Measurements from ENCODE around the gene RAC2.

RAC2 gene

DNA sequence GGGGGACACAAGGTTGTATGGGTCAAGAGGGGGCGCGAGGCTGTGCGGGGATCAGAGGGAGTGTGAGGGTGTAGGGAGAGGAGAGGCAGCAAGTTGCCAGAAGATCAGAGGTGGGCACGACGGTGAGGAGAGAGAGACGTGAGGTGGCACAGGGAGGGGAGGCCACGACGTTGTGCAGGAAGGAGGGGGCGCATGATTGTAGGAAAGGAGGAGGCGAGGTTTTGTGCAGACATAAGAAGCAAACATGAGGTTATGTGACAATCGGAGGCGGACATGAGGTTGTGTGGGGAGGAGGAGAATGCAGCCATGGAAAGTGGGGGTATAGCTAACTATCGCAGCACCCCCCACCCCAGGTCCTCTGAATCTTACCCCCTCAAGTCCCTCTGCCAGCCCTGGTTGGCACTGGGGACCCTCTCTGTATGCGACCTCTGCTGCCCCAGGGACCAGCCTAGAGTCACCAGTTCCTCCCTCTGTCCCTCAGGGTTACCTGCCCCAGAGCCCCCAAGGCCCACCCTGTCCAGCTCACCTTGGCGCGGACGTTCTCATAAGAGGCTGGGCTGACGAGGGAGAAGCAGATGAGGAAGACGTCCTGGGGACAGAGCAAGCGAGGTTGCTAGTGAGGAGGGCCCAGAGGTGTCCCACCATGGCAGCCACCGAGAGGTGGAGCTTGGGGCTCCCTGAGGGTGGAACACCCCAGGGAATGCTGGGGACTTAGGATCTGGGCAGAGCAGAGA, 12.5 kb downstream of the RAC2 start:
- Histone ChIP-seq H3K4me1 (ENCODE audit: control insufficient read depth, insufficient read depth, low read length) (peaks cover 23% of the 10 kb centered on the region), H3K27me3 (replicated peaks; ENCODE audit: control insufficient read depth, insufficient read depth, low read length) (no peaks in the 10 kb centered on the region), H3K36me3 (ENCODE audit: control insufficient read depth, insufficient read depth, low read length, severe bottlenecking) (no peaks in the 10 kb centered on the region), H3K9me3 (ENCODE audit: control insufficient read depth, low read length) (no peaks in the 10 kb centered on the region), H3K4me3 (ENCODE audit: low read length) (no peak overlapping the region), H3K9ac (ENCODE audit: low read length) (no peak overlapping the region)
- DNase-seq (ENCODE audit: low read depth): no peak

DNA sequence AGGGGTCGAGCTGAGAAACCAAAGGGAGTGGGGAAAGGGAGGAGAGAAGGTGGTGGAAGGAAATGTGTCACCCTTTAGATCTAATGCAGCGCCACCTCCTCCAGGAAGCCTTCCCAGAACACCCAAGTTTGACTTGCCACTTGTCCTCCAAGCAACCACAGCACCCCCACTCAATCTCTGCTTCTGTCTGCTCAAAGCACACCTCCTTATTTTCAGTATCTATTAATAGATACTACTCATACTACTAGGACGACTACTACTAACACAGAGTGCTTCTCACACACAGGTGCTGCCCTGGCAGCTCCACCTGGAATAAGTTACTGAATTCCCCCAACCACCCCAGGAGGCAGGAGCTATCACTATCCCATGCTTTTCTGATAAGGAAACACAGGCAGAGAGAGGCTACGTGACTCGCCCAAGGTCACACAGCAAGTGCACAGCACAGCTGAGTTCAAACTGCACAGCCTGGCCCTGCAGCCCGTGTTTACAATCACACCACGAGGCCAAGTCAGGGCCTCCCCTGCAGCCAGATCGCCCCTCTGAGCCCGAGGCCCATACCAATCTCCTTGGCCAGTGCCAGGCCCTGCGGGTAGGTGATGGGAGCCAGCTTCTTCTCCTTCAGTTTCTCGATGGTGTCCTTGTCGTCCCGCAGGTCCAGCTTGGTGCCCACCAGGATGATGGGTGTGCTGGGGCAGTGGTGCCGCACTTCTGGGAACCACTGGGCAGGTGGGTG, 13.2 kb downstream of the RAC2 start:
- Histone ChIP-seq H3K9ac (ENCODE audit: low read length) (no peak overlapping the region), H3K4me3 (ENCODE audit: low read length) (no peak overlapping the region), H3K4me1 (ENCODE audit: control insufficient read depth, insufficient read depth, low read length) (peaks cover 23% of the 10 kb centered on the region), H3K9me3 (ENCODE audit: control insufficient read depth, low read length) (no peaks in the 10 kb centered on the region), H3K27me3 (replicated peaks; ENCODE audit: control insufficient read depth, insufficient read depth, low read length) (no peaks in the 10 kb centered on the region), H3K36me3 (ENCODE audit: control insufficient read depth, insufficient read depth, low read length, severe bottlenecking) (no peaks in the 10 kb centered on the region)
- no peak for DNase-seq (ENCODE audit: low read depth)

DNA sequence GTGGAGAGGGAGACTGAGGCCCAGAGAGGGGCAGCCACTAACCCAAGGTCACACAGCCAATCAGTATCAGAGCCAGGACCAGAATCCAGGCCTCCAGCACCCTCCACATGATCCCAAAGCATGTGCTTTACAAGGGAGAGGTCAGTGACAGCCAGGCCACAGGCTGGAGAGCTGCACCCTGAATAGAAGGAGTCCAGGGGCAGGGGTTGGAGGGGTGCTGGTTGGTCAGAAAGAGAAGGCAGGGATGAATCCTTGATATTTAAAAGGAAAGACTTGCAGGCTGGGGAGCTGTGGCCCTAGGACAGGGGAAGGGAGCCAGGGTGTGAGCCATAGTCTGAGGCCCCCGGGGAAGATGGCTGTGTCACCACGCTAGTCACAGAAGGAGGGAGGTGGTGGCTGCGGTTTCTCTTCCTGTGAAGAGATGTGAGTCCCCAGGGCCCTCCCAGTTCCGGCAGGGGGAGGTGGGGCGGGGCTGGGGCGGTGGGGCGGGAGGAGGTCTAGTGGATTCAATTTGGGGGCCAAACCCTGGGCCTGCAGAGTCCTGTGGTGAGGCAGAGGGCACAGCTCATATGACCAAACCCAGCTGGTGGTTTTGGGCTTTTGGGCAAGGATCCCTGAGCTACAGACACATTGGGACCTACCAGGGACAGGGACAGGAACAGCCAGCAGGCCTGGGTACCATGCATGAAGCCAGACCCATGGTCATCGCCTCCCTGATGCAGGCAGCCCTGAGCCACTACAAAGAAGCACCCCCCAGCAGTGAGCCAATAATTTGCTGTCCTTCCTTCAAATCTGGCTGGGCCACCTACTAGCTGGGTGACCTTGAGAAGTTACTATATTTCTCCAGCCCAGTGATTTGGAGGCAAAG, 14.0 kb downstream of the RAC2 start:
- Histone ChIP-seq H3K4me3 (ENCODE audit: low read length) (no peak overlapping the region), H3K9ac (ENCODE audit: low read length) (no peak overlapping the region), H3K4me1 (ENCODE audit: control insufficient read depth, insufficient read depth, low read length) (peaks cover 23% of the 10 kb centered on the region), H3K9me3 (ENCODE audit: control insufficient read depth, low read length) (no peaks in the 10 kb centered on the region), H3K36me3 (ENCODE audit: control insufficient read depth, insufficient read depth, low read length, severe bottlenecking) (no peaks in the 10 kb centered on the region), H3K27me3 (replicated peaks; ENCODE audit: control insufficient read depth, insufficient read depth, low read length) (no peaks in the 10 kb centered on the region)
- peak; percentile 44 for DNase-seq (ENCODE audit: low read depth)

DNA sequence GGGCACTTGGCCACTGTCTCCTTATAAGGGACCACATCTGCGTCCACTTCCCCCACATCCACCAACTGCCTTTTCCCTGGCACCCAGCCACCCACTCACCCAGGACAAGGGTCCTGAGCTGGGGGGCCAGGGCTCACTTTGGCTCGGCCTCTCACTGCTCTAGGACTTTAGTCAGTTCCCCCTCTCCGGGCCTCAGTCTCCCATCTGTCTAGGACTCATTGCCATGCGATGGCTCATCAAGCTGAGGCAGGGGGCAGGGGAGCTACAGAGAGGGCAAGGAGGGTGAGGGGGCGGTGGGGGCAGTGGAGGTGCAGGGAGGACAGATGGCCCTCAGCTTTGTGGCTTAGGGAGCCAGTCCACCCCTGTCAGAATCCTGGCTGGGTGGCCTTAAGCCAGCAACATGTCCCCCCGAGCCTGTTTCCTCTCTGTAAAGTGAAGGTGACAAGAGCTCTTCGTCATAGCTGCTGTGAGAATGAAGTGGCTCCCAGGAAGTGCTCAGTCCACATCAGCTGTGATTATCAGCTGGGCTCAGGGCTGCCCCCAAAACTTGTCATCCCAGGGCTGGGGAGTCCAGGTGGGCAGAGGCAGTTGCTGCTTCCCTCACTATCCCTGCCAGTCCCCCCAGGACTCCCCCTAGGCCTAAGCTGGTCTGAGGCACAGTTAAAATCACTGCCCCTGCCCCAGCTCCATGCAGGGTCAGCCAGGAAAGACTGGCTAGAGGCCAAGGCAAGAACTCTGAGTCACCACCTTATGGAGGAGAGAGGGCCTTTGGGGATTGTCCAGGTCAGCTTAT, 14.9 kb downstream of the RAC2 start:
- Histone ChIP-seq H3K9me3 (ENCODE audit: control insufficient read depth, low read length) (no peaks in the 10 kb centered on the region), H3K4me1 (ENCODE audit: control insufficient read depth, insufficient read depth, low read length) (peaks cover 22% of the 10 kb centered on the region), H3K4me3 (ENCODE audit: low read length) (no peak overlapping the region), H3K9ac (ENCODE audit: low read length) (no peak overlapping the region), H3K36me3 (ENCODE audit: control insufficient read depth, insufficient read depth, low read length, severe bottlenecking) (no peaks in the 10 kb centered on the region), H3K27me3 (replicated peaks; ENCODE audit: control insufficient read depth, insufficient read depth, low read length) (no peaks in the 10 kb centered on the region)
- peak; percentile 74 for DNase-seq (ENCODE audit: low read depth)

DNA sequence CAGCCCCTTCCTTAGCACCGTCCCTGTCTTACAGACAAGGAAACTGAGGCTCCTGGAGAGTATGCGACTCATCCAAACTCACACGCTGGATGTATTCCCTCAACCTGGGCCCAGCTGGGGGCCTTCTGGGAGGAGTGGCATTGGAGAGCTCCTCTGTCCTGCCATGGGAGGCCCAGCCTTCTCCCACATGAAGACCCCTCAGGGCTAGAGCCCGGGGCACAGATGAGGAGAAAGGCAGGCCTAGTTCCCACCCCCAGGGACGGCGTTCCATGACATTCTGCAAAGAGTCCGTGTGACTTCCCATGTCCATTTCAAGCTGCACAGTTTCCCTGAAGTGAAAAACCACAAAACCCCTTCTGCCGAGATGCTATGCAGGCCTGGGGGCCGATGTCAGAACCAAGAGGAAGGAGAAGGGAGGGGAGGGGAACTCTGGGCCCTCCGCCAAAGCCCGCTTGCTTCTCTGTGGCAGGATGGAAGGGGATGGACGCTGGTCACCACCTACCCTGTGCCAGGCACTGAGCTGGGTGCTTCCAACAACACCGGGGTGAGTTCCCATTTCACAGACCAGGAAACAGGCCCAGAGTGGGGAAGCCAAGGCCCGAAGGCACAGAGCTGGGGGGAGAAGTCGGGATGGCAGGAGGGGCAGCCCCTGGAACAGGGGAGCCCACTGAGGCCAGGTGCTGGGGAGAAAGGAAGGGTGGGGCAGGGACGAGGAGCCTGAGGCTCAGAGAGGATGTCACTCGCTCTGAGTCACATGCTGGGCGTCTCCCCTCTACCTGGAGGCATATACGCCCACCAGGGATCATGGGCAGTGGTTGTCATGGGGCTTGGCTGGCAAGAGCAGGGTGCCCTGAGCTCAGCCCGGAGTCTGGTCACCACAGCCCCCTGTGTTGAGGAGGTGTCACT, 15.7 kb downstream of the RAC2 start:
- Histone ChIP-seq H3K27me3 (replicated peaks; ENCODE audit: control insufficient read depth, insufficient read depth, low read length) (no peaks in the 10 kb centered on the region), H3K9ac (ENCODE audit: low read length) (no peak overlapping the region), H3K9me3 (ENCODE audit: control insufficient read depth, low read length) (no peaks in the 10 kb centered on the region), H3K4me3 (ENCODE audit: low read length) (no peak overlapping the region), H3K36me3 (ENCODE audit: control insufficient read depth, insufficient read depth, low read length, severe bottlenecking) (no peaks in the 10 kb centered on the region), H3K4me1 (ENCODE audit: control insufficient read depth, insufficient read depth, low read length) (peaks cover 16% of the 10 kb centered on the region)
- peak; percentile 42 for DNase-seq (ENCODE audit: low read depth)

DNA sequence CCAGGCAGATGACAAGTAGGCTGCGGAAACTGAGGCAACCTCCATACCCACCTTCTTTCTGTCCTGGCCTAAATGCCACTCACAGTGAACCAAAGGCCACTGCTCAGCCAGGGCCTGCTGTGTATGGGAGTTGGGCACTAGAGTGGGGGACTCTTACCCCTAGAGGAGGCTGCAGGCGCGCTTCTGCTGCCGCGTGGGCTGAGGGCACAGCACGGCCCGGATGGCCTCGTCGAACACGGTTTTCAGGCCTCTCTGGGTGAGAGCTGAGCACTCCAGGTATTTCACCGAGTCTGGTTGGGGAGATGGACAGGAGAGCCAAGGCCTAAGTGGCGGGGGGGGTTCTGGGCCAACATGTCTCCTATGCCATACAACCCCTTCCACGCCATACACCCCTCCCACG, 17.6 kb downstream of the RAC2 start:
- Histone ChIP-seq H3K27me3 (replicated peaks; ENCODE audit: control insufficient read depth, insufficient read depth, low read length) (peaks cover under 1% of the 10 kb centered on the region), H3K9ac (ENCODE audit: low read length) (no peak overlapping the region), H3K36me3 (ENCODE audit: control insufficient read depth, insufficient read depth, low read length, severe bottlenecking) (no peaks in the 10 kb centered on the region), H3K4me1 (ENCODE audit: control insufficient read depth, insufficient read depth, low read length) (peaks cover 16% of the 10 kb centered on the region), H3K4me3 (ENCODE audit: low read length) (no peak overlapping the region), H3K9me3 (ENCODE audit: control insufficient read depth, low read length) (no peaks in the 10 kb centered on the region)
- DNase-seq (ENCODE audit: low read depth): no peak

DNA sequence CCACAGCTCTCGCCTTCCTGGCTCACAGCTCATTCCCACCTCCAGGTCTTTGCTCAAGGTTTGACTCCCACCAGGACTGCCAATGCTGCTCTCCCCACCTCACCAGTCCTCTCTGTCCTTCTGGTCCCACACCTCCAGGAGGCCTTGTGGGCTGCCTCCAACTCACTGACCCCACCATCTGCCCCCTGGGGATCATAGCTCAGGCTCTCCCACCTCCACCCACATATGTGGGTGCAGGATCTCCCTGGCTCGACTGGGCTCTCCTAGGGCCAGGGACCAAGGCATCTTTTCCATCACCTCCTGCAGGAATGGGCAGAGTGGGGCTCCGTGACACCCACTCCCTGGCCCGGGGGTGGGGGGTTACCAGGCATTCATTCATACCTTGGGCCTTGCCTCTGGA, 18.0 kb downstream of the RAC2 start:
- Histone ChIP-seq H3K4me1 (ENCODE audit: control insufficient read depth, insufficient read depth, low read length) (peaks cover 16% of the 10 kb centered on the region), H3K27me3 (replicated peaks; ENCODE audit: control insufficient read depth, insufficient read depth, low read length) (peaks cover 5% of the 10 kb centered on the region)
- DNase-seq (ENCODE audit: low read depth): no peak

DNA sequence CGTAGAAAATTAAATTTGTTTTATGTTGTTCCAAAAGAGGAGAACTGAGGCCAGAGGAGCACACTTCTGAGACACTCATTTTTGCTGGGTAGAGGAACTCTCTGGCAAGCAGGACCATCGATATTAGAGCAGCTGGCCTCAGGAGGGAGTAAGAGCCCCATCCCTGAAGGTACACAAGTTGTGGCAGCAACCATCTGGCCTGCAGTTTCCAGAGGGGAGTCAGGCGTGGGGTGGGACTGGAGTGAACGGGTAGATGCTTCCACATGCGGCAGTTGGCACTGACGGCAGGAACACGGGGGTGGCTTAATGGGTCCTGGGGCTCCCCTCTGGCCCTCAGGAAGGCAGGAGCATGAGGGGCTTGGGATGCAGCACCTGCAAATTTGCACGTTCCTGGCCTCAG, 18.6 kb downstream of the RAC2 start:
- no peak overlapping the region for H3K9ac ChIP-seq (ENCODE audit: low read length)

More for the DNA sequence above, 18.0 kb downstream of the RAC2 start:
- Histone ChIP-seq H3K36me3 (ENCODE audit: control insufficient read depth, insufficient read depth, low read length, severe bottlenecking) (no peaks in the 10 kb centered on the region), H3K4me3 (ENCODE audit: low read length) (no peak overlapping the region), H3K9me3 (ENCODE audit: control insufficient read depth, low read length) (peaks cover 3% of the 10 kb centered on the region), H3K9ac (ENCODE audit: low read length) (no peak overlapping the region)

DNA sequence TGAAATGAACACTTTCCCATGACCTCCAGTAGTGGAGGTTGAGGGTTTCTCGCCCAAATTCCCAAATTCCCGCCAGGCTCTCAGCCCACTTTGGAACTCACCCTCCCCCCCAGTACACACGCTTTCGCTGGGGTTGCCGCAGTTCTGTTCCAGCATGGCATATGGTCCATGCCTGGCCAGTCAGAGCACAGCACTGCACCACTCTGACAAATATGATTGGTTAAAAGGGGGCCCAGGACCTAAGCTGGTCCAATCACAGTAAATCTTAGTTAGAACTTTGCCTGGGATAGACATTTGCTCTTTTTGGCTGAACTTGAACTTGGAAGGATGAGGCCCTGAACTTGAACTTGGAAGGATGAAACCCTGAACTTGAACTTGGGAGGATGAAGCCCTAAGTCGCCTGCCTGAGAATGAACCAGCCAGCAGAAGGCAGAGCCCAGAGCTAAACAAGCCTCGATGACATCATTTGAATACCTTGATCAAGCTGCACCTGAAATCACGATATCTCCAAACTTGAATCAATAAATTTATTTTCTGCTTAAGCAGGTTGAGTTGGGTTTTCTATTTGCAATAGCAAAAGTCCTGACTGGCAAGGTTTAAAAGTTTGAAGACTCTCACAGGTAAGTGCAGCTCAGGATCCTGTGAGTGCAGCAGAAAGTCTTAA, 19.2 kb downstream of the RAC2 start:
- Histone ChIP-seq H3K9ac (ENCODE audit: low read length) (no peak overlapping the region), H3K36me3 (ENCODE audit: control insufficient read depth, insufficient read depth, low read length, severe bottlenecking) (no peaks in the 10 kb centered on the region), H3K27me3 (replicated peaks; ENCODE audit: control insufficient read depth, insufficient read depth, low read length) (peaks cover 12% of the 10 kb centered on the region), H3K9me3 (ENCODE audit: control insufficient read depth, low read length) (peaks cover 4% of the 10 kb centered on the region), H3K4me3 (ENCODE audit: low read length) (no peak overlapping the region), H3K4me1 (ENCODE audit: control insufficient read depth, insufficient read depth, low read length) (peaks cover 15% of the 10 kb centered on the region)
- DNase-seq (ENCODE audit: low read depth): no peak

More for the DNA sequence above, 18.6 kb downstream of the RAC2 start:
- Histone ChIP-seq H3K27me3 (replicated peaks; ENCODE audit: control insufficient read depth, insufficient read depth, low read length) (peaks cover 7% of the 10 kb centered on the region), H3K9me3 (ENCODE audit: control insufficient read depth, low read length) (peaks cover 4% of the 10 kb centered on the region), H3K36me3 (ENCODE audit: control insufficient read depth, insufficient read depth, low read length, severe bottlenecking) (no peaks in the 10 kb centered on the region), H3K4me3 (ENCODE audit: low read length) (no peak overlapping the region), H3K4me1 (ENCODE audit: control insufficient read depth, insufficient read depth, low read length) (peaks cover 16% of the 10 kb centered on the region)
- DNase-seq (ENCODE audit: low read depth): no peak

Data from adipocyte (in vitro differentiated cells).